PFSK-1 (cell line): ENCODE results near the gene EMC7.

Experiments used
- FOXP2 ChIP-seq: optimal IDR thresholded peaks from 2 replicates; pipeline ENCODE3; 2011; ENCODE audit warnings: borderline replicate concordance, control low read depth, inconsistent platforms; ENCODE audit not compliant: insufficient read depth; ENCODE audit errors: extremely low read length, extremely low read depth
- POLR2AphosphoS5 ChIP-seq: IDR thresholded peaks from 2 replicates; pipeline ENCODE4 v1.6.1; 2012; ENCODE audit warnings: low read depth, mild to moderate bottlenecking, control low read depth, low read length, moderate library complexity
- REST ChIP-seq, 2 experiments: IDR thresholded peaks; 2 replicates each; pipeline versions ENCODE4 v1.6.1 to v1.8.0; 2011 to 2012; ENCODE audit warnings: low read depth in 2 of 2, low read length in 2 of 2, control low read depth in 1 of 2, inconsistent platforms in 1 of 2, mild to moderate bottlenecking in 1 of 2, moderate library complexity in 1 of 2; ENCODE audit not compliant: insufficient read depth in 1 of 2
- SIN3A ChIP-seq: IDR thresholded peaks from 2 replicates; pipeline ENCODE4 v1.6.1; 2012; ENCODE audit warnings: mild to moderate bottlenecking, low read length, moderate library complexity, borderline replicate concordance; ENCODE audit not compliant: insufficient read depth
- TAF1 ChIP-seq: IDR thresholded peaks from 2 replicates; pipeline ENCODE4 v1.6.1; 2012; ENCODE audit warnings: low read length, control low read depth, borderline replicate concordance; ENCODE audit not compliant: insufficient read depth

Gene EMC7

DNA sequence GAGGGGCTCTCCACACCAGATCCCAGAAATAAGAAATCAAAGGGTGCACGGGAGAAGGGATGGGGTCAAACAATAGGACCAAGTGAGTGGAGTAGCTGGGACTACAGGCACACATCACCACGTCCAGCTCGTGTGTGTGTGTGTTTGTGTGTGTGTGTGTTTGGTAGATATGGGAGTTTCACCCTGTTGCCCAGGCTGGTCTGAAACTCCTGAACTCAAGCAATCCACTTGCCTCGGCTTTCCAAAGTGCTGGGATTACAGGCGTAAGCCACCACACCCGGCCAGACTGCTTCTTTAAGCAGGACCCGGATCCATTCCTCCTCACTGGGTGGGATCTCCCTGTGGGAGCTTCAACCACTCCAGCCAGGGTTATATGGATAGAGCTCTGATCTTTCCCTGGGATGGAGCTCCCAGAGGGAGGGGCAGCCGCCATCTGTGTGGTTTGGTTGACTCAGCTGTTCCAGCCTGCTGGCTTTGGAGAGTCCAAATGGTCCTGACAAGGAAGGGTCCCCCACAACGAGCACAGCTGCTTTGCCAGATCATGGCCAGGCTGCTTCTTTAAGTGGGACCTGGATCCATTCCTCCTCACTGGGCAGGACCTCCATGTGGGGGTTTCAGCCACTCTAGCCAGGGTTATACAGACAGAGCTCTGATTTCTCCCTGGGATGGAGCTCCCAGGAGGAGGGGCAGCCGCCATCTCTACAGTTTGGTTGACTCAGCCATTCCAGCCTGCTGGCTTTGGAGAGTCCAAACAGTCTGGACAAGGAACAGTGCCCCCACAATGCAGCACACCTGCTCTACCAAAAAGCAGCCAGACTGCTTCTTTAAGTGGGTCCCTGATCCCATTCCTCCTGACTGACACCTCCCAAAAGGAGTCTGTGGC lies 53.5 kb downstream of the EMC7 start:
- no peak for TF ChIP-seq FOXP2
- no peak for TF ChIP-seq SIN3A
- TF ChIP-seq POLR2AphosphoS5: no peak
- no peak for TF ChIP-seq REST (IDR thresholded peaks at IDR 0.05; ENCODE audit: insufficient read depth in 1 of 2, low read depth in 2 of 2, low read length in 2 of 2)
- no peak for TF ChIP-seq TAF1

- no peak for TF ChIP-seq POLR2AphosphoS5
- no peak for TF ChIP-seq TAF1
- no peak for TF ChIP-seq SIN3A
- TF ChIP-seq FOXP2: no peak
- no peak for TF ChIP-seq REST (IDR thresholded peaks at IDR 0.05; ENCODE audit: insufficient read depth in 1 of 2, low read depth in 2 of 2, low read length in 2 of 2)
Measured at GRCh38 chr15:34046471-34047145, 55.1 kb downstream of the EMC7 start.

DNA sequence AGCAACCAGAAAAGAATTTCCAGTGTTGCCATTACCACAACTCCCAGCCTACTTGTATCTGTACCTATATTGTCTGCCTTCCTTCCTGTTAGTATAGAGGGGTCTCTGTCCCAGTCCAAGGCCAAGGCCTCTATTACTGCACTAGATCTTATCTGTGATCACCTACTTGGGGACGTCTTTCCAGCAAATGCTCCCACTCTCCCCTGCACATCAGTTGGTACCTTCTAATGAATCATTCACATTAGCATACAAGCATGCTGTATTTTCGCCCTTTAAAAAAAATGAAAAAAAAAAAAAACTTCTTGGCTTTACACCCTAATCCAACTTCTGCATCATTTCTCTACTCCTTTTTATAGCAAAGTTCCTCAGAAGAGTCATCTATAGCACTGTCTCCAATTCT lies 57.8 kb downstream of the EMC7 start:
- no peak for TF ChIP-seq REST (IDR thresholded peaks at IDR 0.05; ENCODE audit: insufficient read depth in 1 of 2, low read depth in 2 of 2, low read length in 2 of 2)
- TF ChIP-seq FOXP2: no peak
- no peak for TF ChIP-seq POLR2AphosphoS5
- no peak for TF ChIP-seq SIN3A

DNA sequence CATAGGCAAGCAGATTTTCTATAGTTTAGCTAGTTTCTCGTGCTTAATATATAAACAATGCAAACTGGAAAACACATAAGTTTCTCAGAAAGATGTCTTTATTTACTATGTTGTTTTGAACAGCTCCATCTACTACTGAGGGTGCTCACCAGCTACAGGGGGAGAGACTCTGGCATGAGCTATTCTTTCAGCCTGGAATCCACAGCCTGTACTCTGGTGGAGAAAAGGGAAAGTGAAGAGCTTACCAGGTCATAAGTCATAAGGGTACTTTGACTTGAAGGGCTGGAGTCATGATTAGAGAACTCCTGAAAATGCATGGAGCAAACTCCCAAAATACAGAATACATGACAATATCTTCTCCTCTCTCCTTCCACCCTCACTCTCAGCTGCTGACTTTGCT lies 58.3 kb downstream of the EMC7 start:
- TF ChIP-seq TAF1 (no peak), SIN3A (no peak), REST (IDR thresholded peaks at IDR 0.05; ENCODE audit: insufficient read depth in 1 of 2, low read depth in 2 of 2, low read length in 2 of 2) (no peak), POLR2AphosphoS5 (no peak), FOXP2 (no peak)
